Smooth muscle cell of the brain vasculature (primary cell): ENCODE results near the gene RGS6.
A peak's percentile ranks its signal among the peaks of the same experiment; 100 is the strongest.
"Not testable (repeated sequence)": the region's sequence is repeated elsewhere in the genome, so short reads cannot be mapped to it uniquely, and the experiment has no call there.

Experiments used
- DNase-seq: peaks from one replicate; pipeline ENCODE4 v3.0.0-alpha.2; 2012; ENCODE audit warnings: low read depth, low spot score

RGS6 gene

DNA sequence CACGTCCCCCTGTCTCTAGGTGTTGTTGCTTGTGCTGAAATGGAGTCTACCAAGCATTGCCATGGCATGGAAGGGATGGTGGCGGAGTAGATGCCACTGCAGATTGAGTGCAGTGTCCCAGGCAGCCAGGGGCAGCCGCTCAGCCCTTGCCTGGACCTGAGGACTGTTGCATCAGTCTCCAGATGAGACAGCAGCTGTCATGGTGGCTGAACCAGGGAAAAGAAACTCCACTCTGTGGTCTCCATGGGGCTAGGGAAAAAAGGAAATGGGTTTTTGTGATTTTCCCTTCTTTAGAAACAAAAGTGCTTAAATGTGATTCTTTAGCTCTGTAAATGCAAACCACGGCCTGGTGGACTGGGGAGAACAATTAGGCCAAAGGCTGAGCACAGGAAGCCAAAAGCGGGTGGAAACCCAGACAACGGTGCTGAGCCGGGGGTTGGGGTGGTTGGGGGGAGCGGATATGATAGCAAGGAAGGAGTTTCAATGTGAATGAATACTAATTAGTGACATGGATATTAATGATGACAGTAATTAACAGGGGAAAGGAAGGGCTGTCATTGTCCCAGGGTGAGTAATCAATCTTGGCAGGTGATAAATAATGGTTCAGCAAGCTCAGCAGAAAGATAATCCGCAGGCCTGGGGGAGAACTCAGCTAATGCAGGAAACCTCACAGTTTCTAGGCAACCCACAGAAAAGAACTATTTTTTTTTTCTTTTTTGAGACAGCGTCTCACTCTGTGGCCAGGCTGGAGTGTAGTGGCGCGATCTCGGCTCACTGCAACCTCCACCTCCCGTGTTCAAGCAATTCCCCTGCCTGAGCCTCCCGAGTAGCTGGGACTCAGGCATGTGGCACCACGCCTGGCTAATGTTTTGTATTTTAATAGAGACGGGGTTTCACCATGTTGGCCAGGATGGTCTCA lies 519.1 kb downstream of the RGS6 start:
- DNase-seq: no peak

DNA sequence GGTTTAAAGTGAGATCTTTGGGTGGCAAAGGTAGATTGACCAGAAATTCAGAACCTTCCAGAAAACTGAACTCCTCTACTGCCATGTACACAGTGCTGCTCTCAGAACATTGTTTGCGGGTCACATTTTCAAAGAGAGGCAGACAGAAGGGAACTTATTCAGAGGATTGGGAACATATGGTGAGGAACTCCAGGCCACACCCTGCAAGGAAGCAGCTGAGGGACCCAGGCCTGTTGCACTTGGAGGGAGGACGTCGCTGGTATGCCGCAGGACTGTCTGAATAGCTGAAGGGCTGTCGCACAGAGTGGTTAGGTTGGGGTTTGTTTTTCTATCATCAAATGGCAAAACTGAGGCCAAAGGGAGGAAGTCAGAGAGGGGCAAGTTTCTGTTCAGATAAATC lies 520.5 kb downstream of the RGS6 start:
- DNase-seq: no peak

- DNase-seq: no peak
These were observed 522.3 kb downstream of the RGS6 start for GRCh38 chr14:72454388-72455160.

DNA sequence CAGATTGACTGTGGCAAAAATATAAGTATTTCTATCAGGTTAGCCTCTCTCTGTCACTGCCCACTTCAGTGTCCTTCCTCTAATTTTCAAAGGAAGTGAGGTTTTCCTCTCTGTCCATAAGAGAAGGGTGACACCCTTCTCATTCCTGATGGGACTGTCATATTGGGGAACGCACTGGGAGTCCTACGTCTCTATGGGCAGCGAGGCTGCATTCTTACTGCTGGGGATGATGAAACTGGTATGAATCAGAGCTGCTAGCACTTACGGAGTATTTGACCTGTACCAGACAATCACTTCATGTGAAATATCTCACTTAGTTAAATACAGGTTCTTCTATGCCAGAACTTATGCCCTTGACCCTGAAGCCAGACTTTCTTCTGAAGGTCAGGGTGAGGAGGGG lies 525.4 kb downstream of the RGS6 start:
- DNase-seq: no peak

DNA sequence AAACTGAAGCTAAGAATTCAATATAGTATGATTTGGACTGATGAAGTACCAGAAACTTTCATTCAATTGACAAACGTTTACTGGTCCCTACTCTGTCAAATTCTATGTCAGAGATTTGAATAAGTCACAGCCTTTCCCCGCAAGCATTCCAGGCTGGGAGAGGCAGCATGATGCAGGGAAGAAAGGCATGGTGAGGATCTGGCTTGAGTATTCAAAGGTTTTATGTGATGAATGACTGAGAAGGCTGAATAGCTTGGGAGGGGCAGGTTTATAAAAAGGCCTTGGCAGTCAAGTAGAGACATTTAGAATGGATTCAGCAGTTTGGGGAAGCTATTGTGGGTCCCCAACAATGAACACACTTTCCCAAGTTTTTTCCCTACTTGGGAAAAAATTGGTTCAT lies 529.8 kb downstream of the RGS6 start:
- DNase-seq: no peak

- no peak for DNase-seq
These were observed 531.1 kb downstream of the RGS6 start for GRCh38 chr14:72463291-72463866.

- no peak for DNase-seq
These were observed 532.0 kb downstream of the RGS6 start for GRCh38 chr14:72464226-72464625.

- no peak for DNase-seq
These were observed 534.1 kb downstream of the RGS6 start for GRCh38 chr14:72466325-72466724.

DNA sequence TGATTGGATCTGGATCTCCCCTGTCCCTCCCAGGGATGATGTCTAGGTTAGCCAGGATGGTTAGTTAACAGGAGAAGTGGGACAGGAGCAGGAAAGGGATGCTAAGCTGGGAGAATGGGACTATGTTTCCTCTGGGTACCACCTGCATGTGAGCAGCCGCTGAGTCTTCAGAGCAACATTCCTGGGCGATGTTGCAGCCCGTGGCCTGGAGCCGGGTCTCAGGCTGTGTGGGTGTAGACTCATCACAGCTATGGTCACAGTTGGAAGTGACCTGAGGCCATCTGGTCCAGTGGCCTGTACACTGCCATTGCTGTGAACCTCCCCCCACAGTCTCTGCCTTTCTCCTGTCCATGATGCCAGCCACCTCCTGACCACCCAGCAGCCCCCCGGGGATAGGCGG lies 539.1 kb downstream of the RGS6 start:
- no peak for DNase-seq

- DNase-seq: no peak
These were observed 540.6 kb downstream of the RGS6 start for GRCh38 chr14:72472845-72473244.

- DNase-seq: peak; percentile 86
These were observed 544.6 kb downstream of the RGS6 start for GRCh38 chr14:72476657-72477499.

- not testable (repeated sequence) for DNase-seq
These were observed 545.3 kb downstream of the RGS6 start for GRCh38 chr14:72477578-72477977.

DNA sequence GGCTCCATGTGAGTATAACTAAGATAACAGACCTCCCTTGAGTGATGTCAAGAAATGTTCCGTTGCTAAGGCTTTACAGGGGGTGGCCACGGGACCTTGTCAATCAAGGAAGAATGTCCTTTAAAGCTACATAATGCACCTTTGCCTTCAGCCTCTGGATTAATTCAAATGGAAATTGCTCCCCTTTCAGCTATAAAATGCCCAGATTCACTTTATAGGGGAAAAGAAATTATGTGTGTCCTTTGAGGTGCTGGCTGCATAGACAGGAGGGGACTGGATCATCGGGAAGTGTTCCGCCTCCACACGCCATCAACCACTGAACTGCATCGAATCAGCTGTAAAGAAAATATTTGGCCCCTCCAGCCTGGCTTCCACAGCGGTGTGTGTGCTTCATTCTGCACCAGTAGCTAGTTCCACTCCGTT lies 546.3 kb downstream of the RGS6 start:
- DNase-seq: no peak

- DNase-seq: no peak
These were observed 547.3 kb downstream of the RGS6 start for GRCh38 chr14:72479461-72479931.

DNA sequence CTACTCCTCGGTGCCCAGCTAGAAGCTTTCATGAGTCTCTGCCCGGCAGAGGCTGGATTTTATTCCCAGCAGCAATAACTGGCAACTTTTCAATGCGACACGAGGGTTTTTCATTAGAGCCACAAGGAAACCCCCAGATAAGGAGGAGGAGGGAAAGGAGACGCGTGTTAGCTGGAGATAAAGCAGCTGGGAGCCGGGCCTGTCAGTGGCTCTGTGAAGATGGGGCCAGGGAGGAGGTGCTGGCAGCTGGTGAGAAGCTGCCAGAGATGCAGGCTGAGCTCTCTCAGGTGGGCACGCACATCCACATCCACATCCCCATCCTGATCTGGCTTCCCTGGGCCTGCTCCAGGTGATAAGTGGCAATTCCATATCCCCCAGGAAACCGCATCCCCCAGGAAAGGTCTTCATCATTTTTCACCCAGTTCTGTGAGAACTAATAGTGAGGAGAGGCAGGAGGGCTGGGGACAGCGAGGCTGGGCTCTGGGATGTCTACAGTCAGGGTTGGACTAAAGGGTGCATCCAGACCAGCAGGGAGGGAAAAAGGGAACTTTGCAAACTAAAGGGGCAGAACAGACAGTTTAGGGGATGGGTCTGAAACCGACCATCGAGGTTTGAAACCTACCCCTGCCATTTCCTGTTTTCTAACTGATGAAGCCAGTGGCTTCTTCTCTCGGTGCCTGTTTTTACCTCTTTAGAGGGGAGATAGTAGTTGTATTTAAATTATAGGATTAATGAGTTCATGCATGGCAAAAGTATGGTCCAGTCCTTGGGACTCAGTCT lies 548.4 kb downstream of the RGS6 start:
- DNase-seq: no peak

GRCh38 chr14:72483311-72483710 lies 551.1 kb downstream of the RGS6 start:
- no peak for DNase-seq

DNA sequence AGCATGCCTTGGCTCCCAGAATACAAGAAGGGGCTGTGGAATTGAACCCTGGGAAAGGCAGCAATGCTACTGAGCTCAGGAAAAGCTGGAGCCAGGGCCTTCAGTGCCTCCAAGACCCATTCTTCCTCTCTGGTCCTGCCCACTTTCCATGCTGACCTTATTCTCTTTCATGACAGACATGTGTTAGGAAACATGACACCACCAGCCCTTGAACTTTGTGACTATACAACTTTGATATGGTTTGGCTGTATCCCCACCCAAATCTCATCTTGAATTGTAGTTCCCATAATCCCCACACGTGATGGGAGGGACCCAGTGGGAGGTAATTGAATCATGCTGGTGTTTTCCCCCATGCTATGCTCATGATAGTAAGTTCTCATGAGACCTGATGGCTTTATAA lies 553.5 kb downstream of the RGS6 start:
- no peak for DNase-seq

- DNase-seq: no peak
These were observed 556.3 kb downstream of the RGS6 start for GRCh38 chr14:72488514-72488913.

DNA sequence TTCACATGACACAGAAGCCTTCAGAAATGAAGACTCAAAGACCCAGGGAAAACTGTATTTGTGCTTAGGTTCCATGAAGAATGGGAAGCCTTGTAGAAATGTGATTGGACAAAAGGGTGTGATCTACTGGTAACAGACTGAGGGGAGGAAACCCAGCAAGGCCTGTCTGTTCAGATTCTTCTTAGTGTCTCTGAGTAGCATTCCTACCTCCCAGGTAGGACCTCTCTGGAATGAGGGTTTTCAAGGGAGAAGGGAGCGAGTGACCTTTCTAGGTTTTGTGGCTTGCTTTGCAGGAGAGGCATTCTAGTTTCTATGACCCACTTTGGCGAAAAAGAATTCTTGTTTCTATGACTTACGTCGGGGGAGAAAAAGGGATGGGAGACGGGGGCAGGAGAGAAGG lies 560.0 kb downstream of the RGS6 start:
- no peak for DNase-seq

- no peak for DNase-seq
These were observed 563.4 kb downstream of the RGS6 start for GRCh38 chr14:72495668-72496067.

DNA sequence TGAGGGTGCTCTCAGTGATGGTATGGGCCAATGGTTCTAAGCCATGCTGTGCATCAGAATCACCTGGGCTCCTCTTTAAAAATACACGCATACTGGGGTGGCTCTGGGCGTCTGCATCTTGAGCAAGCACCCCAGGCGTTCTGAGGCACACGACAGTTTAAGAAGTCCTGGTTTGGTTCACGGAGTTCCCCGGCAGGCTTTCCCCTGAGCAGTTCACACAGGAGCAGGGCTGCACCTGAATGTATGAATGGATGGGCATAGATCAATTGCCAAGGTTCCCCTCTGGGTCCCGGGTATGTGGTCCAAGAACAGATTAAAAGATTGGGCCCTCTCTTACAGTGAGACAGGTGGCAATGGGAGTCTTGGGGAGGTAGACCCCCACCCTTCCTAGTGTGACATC lies 566.4 kb downstream of the RGS6 start:
- no peak for DNase-seq
